ENCODE results near the gene SLC22A31.

- TF ChIP-seq CTCF (conservative IDR thresholded peaks at IDR 0.05; ENCODE audit: low read depth, low read length) (no peak), EZH2 (IDR thresholded peaks at IDR 0.05; ENCODE audit: borderline replicate concordance, low read depth, low read length, poor library complexity, severe bottlenecking) (no peak)
Measured at GRCh38 chr16:89192956-89193575, 7.3 kb downstream of the SLC22A31 start.

Measured in A673 (cell line).